CD4-positive, alpha-beta T cell treated with Interleukin-17A for 4 hours (primary cell): ENCODE data around the gene AMOTL2.
A peak's percentile ranks its signal among the peaks of the same experiment; 100 is the strongest.

Experiments
- DNase-seq: peaks from one replicate; pipeline ENCODE4 v3.0.0-alpha.2; 2020; ENCODE audit warnings: mixed read lengths

AMOTL2 gene

DNA sequence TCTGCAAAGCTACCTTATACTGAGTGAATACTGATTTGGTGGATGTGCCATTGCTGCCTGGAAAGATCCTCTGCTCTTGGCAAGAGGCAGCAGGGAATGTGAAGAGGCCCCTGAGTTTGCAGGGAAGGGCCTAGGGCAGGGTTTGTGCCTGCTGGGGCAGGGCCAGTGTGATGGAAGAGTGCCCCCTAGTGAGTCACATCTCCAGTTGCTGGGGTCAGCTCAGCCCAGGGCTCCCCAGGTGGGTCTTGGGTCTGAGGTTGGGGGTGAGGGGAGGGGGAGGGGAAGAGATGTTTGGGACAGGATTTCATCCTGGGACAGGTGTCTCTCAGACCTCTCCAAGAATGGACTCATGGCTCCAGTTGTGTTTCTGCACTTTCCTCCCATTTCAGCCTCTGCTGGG is 4.1 kb upstream of the AMOTL2 start:
- DNase-seq, result peak; percentile 56

DNA sequence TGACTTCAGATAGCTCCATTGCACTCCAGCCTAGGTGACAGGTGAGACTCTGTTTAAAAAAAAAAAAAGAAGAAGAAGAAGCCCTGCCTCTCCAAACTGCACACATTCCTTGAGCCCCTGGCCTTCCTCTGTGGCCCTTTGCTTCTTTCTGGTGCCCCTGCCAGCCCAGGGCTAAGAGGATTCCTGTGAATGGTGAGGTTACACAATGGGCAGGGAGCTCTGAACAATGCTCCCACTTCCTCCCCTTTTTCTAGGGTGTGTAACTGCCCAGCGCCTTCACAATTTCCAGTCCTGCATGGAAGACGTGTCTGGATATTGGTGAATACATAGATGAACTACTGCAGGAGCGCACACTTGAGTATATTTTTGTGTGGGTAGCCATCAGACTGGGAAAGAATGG is 3.6 kb upstream of the AMOTL2 start:
- DNase-seq, result no peak

DNA sequence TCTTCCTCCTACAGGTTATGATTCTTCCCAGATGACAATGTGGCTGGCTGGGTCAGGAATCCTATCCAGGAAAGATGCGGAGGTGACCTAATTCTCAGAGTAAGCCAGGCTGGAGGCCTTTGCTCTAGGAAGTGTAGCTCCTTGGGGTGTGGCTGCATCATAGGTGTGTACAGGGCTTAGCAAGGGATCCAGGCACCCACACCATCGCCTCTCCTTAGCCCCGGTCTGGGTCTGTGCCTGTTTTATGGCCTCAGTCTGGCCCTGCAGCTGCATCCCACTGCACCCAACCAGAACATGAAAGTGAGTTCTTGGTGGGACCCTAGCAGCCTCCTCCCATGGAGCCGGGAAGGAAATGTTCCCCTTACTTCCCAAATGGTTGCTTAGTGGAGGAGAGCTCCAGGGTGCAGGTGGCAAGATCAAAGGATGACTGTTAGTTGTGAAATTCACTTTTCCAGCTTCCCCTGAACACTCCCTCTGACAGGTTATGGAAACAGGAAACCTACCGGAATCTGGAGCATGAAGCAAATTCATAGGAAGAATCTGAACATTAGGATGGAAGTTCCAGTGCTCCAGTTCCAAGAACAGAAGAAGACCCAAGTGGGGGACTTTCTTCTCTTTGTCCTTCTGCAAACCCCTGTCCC is 2.7 kb upstream of the AMOTL2 start:
- DNase-seq, result no peak

DNA sequence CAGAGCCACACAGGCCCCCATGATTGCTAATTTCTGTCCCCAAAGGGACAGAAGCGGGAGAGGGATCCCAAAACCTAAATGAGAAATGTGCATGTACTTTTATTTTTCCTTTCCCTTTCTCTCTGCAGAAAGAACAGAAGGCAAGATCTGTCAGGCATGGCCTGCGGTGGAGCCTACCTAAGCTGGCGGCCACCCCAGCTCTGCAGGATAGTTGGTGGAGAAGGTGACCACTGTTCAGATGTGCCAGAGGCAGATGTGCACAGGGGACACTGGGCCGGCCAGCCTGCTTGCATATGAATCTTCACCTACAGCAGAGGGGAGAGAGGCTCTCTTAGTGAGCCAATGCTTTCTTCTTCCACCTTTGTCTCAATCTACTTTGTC is 2.1 kb upstream of the AMOTL2 start:
- DNase-seq, result no peak

DNA sequence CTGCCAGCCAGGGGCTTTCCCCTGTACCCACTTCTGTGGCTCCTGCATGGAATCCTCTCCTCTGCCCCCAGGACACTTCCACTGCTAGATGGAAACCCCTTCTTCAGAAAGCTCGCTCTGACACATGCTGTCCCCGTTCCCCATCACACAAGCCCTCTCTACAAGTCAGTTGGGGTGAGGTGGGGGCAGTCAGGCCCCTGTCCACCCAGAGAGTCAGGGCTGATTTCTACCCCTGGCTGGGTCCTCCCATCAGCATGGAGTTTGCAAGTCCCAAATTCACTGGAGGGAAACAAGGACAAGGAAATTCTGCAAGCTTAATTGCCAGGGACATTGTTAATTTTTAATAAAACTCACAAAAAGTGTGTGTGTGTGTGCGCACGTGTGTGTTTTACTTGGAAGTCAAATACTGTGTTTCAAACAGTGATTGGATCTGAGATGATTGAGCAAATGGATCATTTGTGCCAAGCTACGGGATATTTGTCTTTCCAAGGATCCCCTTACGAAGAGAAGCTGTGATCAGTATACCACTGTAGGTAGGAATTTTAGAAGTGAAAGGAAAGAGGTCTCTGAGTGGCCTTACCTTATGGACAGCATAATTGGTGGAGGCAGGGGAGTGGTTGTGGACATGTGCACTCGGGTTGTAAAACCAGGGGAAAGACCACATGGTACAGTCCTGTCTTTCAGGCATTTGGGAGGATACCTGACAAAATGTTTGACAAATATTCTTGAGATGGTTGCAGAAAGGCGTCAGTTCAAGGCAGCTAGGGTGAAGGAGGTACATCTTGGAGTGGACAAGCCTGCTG is 1.5 kb upstream of the AMOTL2 start:
- DNase-seq, result no peak

DNA sequence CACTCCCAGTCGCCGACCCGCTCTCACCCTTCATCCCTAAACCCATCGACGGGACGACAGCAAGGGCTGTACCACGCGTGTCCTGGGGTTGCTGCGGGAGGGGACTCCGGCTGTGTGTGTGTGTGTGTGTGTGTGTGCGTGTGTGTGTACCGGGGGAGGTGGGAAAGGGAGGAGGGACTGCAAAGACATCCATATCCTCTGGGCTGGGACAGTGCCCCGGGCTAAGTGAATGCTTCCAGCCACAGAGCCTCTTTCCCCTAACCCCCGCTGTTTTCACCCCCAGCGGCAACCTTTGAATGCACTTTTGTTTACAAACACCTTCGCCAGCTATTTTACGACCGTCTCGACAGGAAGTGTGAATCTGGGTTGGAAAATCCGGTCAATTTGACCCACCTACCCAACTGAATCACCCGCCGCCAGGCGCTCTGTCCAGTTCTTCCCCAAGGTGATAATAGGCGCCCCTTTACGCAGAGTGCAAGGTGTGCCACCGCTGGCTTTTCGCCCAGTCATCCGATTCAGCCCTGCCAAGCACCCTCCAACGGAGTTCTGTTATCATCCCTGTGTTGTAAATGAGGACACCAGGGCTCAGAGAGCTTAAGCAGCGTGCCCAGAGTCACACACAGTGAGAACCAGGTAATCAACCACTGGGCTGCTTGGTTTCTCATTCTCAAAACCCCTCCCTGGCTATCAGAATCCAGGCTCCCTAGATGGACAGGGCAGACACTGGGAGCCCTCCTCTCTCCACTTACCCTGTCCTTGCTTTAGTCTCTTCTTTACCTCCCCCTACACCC is 739 bp upstream of the AMOTL2 start:
- no peak for DNase-seq

DNA sequence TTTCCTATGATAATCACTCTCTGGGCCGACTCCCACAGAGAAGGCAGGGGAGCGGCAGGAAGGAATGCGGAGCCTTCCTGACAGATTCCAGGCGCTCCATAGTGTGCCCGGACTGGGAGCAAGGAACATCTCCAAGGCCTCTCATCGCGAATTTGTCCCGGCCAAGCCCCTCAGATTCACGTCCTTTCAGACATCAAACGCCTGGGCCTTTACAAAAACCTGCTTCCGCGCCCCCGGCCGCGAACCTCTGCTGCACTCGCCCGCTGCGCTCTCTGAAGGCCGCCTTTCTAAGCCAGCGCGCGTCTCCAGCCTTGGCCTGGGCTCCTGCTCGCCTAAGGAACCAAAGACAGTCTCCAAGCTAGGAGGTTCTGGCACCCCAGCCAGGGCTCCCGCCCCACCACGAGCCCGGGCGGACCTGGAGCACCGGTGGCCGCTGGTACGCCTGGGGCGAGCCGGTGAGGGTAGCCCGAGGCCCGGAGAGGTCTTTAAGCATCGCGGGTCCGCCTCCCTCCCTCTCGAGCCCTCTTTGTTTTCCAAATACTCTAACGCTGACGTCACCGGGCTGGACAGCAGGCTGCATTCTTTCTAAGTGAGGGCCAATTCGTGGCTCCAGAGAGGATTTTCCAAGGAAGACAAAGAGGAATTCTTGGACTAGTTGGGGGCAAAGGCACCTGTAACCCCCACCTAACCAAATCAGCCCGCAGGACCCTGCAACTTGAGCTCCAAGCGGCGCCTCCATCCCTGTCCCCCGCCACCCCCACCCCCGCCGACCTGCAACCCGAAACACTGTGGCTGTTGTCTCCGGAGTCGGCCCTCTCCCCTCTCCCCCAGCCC is 759 bp downstream of the AMOTL2 start:
- no peak for DNase-seq

DNA sequence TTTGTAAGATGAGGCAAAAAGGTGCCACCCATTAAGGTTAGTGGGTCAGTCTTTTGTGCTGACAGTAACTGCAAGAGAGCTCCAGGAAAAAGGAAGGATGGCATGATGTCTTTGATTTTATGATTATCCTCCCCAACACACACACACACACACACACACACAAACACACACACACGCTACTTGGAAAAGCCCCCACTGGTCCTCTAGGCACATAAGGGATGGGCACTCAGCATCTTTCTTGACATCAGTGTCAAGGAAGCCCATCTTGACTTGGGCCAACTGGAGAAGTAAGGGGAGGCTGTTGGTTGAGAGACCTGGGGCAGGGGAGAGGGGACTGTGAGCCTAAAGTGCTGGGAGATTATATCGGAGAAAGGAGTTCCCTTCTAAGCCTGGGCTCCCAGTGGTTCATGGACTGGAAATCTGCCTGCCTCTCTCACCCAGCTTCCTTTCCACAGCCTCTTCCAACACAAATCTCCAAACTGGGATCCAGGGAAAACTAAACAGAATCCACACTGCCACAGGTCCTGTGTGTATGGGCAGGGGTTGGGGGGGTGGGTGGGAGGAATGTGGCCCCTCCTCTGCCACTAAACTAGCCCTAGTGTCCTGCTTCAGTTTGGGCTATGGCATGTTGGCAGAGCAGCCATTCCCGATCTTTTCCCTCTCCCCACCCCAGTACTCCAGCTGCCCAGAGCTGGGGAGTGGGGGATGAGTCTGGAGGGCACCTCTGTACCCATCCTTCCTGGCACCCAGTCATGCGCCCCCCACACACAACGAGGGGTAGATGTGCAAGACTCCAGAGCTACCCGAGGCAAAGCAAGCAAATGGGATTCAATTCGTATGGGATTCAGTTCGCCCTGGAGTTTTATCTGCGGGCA is 1.6 kb downstream of the AMOTL2 start:
- DNase-seq, result no peak

DNA sequence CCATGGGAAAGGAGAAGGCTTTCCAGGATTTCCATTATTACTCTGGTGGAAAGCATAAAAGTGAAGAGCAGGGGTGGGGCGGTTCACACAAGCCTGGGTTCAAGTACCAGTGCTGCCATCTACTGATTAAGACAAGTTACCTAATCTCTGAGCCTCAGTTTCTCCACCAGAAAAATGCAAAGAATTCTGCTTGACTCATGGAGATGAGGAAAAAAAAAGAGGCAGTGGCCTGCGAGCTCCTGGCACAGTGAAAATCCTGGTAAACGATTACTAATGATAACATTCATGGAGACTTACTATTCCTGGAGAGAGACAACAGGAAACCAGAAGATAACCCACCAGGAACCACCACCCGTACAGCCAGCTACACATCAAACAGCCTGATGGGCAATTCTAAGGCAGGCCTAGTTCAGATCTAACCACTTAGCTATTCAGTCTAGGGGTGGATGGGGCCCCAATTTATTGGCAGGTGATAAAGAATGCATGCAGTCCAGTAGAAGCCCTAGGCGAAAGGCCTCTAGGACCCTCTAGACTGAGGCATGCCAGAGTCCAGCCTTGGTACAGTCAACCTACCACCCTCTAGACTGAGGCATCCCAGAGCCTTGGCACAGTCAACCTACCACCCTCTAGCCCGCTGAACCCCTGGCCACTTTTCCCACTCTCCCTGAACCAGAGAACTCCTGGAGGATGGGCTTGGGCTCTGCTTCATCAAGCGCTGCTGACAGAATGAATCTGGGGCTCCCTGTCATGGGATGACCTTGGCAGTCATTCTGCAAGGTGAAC is 2.5 kb downstream of the AMOTL2 start:
- no peak for DNase-seq

DNA sequence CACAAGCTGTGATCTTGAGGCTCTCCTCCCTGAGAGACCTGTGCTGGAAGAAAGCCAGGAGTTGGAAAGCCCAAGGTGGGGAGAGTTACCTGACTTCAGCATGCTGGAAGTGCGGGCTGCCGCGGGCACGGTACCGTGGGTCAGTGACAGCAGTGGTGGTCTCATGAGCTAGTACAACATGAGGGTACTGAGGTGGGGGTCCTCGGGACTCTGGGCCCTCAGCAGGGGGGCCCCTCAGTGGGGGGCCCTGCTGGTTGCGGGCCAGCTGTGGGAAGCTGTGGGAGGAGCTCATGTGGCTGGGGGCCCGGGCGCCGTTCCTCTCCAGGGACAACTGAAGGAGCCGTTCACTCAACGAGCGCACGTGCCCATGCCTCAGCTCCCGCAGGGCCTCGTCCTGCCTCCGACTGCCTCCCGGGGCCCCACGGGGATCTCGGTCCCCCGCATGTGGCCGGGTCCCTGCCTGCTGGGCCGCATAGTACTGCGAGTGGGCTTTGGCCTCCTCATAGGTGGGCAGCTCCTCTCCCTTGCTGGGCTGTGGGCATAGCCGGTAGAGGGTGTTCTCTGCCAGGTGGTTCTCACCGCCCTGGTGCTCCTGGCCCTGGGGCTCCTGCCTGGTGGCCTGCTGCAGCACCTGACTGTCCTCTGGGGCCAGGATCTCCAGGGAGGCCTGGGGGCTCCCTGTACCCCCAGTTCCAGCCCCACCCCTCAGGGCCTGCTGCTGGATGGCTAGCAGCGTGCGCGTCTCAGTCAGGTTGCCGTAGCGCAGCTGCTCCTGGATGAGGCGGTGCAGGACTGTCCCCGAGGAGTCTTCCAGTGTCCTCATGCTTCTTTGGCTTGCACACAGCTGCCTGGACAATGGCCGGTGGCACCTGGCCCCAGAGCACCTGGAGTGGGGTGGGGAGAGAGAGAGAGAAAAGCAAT is 3.4 kb downstream of the AMOTL2 start:
- DNase-seq, result no peak

DNA sequence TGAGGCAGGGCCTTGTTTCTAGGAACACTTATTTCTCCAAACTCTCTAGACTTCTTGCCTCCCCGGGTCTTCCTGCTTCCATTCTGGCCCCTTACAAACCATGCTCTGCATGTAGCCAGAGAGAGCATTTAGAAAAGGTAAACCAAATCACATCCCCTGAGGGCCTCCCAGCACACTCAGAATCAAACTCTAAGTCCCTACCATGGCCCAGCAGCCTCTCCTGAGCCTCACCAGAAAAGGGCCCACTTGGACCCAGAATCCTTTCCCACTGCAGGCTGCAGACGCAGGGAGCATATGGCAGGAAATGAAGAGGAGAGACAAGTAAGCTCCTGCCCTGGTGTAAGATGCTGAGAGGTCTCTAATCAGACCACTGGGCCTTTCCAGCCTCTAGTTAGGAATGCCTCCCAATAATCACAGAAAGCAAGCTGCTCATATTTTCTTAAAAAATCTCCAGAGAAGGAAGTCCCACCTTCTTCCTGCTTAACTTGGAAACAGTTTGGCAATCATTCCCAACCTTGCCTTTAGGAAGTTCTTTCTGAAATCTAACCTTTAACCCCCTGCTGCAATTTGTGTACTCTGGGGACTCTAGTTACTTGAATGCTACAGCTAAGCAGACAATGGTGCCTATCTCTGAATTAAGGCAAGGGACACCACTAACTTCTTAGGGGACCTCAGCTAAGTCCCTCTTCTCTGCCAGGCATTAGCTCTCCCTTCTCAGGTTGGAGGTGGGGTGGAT is 4.2 kb downstream of the AMOTL2 start:
- no peak for DNase-seq

DNA sequence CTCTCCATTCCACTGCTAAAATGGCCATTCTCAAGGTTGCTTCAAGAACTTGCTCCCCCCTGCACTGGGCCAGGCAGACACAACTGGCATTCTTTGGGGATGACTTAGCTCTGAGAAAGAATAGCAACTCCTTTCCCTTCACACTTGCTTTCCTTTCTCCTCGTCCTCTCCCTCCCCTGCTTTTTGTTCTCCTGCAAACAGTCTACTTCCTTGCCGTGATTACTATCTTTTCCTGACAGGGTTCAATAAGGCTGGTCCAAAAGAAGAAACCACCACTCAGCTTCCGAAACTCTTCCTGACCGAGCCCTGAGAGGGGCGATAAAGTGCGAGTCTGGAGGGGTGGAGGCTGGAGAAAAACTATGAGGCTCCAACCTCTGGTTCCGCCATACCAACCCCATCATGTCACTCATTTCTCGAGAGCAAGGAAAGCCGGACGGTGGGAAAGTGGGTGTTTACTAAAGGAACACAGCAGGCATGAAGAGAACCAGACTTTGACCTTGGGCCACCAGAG is 5.0 kb downstream of the AMOTL2 start:
- DNase-seq, result no peak

DNA sequence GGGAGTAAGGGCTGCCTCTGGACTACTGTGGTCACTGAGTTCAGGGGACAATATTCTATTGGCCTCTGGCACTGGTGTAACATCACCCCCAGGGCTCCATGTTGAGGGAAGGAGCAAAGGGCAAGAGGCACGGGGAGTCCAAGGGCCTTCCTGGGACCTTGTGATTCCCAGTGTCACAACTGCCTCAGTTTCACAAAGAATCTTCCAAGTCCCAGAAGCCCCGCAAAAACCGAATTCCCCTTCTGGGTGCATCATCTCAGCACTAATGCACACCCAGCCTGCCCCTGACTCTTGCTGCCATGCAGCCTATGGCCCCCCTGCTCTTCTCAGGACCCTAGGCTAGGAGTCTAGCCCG is 5.5 kb downstream of the AMOTL2 start:
- no peak for DNase-seq

DNA sequence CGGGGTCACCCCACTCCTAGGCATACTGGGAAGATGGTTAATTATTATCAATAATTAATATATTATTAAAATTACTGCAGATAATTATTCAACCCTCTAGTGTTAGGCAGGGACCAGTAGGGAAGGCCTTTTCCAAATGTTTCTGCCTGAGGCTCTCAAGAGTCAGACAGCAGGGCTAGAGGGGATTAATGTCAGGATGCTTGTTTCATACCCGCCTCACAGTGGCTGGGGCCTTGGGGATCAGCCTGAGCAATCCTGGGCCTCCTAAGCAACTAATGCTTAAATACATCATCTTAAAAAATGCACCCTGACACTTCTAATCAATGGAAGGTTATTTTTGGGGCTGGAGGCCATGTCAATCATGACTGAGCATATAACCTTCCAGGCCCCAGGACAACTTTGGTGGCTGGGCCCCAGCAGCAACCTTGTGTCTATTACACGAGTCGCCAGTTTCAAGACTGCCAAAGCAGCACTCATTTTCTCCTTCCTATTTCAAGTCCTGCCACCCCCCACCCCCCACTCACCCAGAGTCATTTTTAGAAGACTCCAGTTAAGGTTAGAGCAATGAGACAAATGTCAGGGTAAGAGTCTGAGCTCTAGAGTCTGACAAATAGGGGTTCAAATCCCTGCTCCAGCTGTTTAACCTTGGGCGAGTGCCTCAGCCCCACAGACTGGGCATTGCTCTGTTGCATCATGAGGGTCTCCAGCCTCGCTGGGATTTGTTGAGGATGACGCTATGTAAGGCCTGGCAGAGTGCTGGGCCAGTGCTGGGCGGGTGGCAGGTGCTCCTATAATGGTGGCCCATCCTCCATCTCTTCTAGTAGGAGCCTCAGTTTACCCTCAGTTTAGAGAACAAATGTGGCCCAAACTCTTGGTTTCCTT is 6.1 kb downstream of the AMOTL2 start:
- no peak for DNase-seq

DNA sequence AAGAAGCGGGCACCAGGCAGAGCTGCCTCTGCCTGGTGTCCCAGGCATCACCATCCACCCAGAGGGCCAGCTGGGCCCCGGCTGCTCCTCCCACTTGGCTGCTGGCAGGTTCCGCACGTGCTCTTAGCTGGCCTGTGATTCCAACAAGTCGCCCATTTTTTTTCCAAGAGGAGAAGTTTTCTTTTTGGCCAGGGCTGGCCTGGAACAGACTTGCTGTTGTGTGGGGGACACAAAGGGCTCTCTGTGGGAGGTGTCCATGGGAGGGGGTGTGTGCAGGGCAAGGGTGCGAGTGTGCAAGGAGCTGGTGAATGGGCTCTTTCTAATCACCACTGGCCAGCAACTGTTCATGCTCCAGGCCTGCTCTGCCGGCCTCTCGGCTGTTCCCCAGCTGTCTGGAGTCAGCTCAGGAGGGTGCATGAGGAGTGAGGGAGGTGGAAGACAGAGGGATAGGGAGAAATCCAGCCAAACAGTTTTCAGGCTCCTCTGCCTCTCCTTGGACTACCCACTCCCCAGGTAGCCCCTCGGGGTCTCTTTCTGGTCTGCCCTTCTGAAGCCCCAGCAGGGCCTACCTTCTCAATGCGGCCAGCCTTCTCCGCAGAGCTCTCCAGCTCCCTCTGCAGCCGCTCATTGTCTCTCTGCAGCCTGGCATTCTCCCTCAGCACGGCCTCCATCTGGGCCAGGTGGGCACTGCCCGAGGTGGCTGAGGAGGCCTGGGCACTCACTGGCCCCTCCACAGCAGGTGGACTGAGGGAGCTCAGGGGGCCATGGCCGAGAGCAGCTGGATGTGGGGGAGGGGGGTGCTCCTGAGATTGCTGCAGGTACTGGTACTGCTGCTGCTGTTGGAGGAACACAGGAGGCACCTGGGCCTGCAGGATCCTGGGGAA is 7.1 kb downstream of the AMOTL2 start:
- DNase-seq, result no peak

DNA sequence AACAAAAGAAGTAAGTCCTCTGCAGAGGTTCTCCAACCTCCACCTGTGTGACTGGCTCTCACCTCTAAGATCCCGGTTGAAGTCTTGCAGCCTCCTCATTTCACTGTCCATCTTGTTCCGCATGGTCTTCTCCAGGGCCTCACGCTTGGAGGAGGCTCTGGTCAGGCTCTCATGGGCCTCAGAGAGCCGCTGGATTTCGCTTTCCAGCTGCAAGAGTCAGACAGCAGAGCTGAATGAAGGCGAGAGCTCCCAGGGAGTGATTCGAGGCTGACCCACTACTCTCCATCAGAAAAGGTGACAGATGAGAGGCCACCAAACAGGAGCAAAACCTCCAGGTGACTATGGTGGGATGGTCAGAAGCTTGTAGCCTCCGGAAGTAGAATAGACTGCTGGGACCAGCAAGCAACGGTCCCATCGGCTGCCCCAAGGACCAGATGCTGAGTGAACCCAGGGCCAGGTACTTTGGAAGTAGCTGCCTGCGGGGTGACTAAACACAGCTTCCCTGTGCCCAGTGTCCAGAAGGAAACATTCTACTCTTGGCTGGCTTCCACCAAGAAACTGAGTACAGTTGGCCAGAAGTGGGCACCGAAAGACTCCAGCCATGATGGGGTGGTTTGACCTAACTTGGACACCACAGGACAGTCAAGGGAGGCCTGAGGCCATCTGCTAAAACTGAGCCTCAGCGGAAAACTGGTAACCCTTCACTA is 7.9 kb downstream of the AMOTL2 start:
- no peak for DNase-seq

DNA sequence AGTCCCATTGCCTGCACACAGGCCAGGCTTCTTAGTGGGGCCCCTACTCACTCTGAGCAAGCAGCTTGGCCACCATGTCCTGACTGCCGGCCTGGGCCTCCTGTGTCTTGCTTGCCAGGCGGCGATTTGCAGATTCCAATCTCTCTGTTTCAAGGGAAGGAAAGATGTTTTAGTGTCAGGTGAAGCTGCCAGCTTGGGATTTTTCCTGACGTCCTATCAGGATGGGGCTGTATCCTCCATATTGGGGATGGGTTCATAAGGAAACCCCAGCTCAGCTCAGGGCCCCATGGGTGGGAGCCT is 8.5 kb downstream of the AMOTL2 start:
- DNase-seq, result no peak
